Eye (tissue), 1 donor: ENCODE data around the gene PPA2.
A peak's percentile ranks its signal among the peaks of the same experiment; 100 is the strongest.

ENCODE experiments used
- DNase-seq: peaks from one replicate; pipeline ENCODE4 v3.0.0-alpha.2; 2015

The PPA2 gene

GRCh38 chr4:105386012-105386411 is 87.8 kb downstream of the PPA2 start:
- no peak for DNase-seq

GRCh38 chr4:105374071-105374470 is 99.8 kb downstream of the PPA2 start:
- DNase-seq = no peak

- no peak for DNase-seq
Observed at GRCh38 chr4:105373324-105373723, 100.5 kb downstream of the PPA2 start.

- no peak for DNase-seq
Observed at GRCh38 chr4:105369988-105370387, 103.9 kb downstream of the PPA2 start.

GRCh38 chr4:105361053-105361452 is 112.8 kb downstream of the PPA2 start:
- DNase-seq = no peak

- DNase-seq = no peak
Observed at GRCh38 chr4:105357258-105357980, 116.4 kb downstream of the PPA2 start.

- DNase-seq = no peak
Observed at GRCh38 chr4:105356194-105356593, 117.7 kb downstream of the PPA2 start.

- no peak for DNase-seq
Observed at GRCh38 chr4:105352826-105353225, 121.0 kb downstream of the PPA2 start.

- DNase-seq = no peak
Observed at GRCh38 chr4:105351861-105352260, 122.0 kb downstream of the PPA2 start.

GRCh38 chr4:105350859-105351490 is 122.9 kb downstream of the PPA2 start:
- DNase-seq = no peak

GRCh38 chr4:105348719-105349118 is 125.1 kb downstream of the PPA2 start:
- DNase-seq = no peak

GRCh38 chr4:105346869-105347268 is 127.0 kb downstream of the PPA2 start:
- DNase-seq = no peak

- no peak for DNase-seq
Observed at GRCh38 chr4:105345838-105346237, 128.0 kb downstream of the PPA2 start.

GRCh38 chr4:105345358-105345757 is 128.5 kb downstream of the PPA2 start:
- DNase-seq = no peak

- DNase-seq = no peak
Observed at GRCh38 chr4:105344141-105344540, 129.7 kb downstream of the PPA2 start.

GRCh38 chr4:105343146-105343931 is 130.5 kb downstream of the PPA2 start:
- DNase-seq = peak; percentile 76

- DNase-seq = no peak
Observed at GRCh38 chr4:105329081-105329480, 144.8 kb downstream of the PPA2 start.

- no peak for DNase-seq
Observed at GRCh38 chr4:105327956-105328355, 145.9 kb downstream of the PPA2 start.

- no peak for DNase-seq
Observed at GRCh38 chr4:105327222-105327621, 146.6 kb downstream of the PPA2 start.
